ENCODE data around the gene MRPS12.

The MRPS12 gene

DNA sequence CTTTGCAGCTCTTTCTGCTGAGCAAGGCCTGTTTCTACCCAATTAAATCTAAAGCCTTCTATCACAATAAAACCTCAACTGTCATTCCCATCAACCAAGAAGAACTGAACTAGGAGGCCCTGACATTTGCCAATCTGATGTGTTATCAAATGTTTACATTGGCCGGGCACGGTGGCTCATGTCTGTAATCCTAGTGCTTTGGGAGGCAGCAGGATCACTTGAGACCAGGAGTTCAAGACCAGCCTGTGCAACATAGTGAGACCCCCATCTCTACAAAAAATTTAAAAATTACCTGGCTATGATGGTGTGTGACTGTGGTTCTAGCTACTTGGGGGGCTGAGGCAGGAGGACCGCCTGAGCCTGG lies 47.6 kb downstream of the MRPS12 start (continued):
- no peak for TF ChIP-seq ZNF274 (IDR thresholded peaks at IDR 0.05; ENCODE audit: low read length)
- TF ChIP-seq ZNF274 (tag by site-specific recombination; IDR thresholded peaks at IDR 0.05; ENCODE audit: borderline replicate concordance), result no peak
- TF ChIP-seq SCRT1 (tag by site-specific recombination; IDR thresholded peaks at IDR 0.05; ENCODE audit: borderline replicate concordance), result no peak
- TF ChIP-seq ZNF112 (tag by site-specific recombination; IDR thresholded peaks at IDR 0.05), result no peak
- peak; percentile 35 for TF ChIP-seq ZNF580 (tag by site-specific recombination; IDR thresholded peaks at IDR 0.05)
- no peak for TF ChIP-seq ZIC2 (tag by site-specific recombination; IDR thresholded peaks at IDR 0.05)
- no peak for TF ChIP-seq ZSCAN16 (tag by site-specific recombination; IDR thresholded peaks at IDR 0.05)
- no peak for TF ChIP-seq ZNF777 (tag by site-specific recombination; IDR thresholded peaks at IDR 0.05; ENCODE audit: borderline replicate concordance)
- no peak for TF ChIP-seq MEIS1 (CRISPR knock-in tag; IDR thresholded peaks at IDR 0.05; ENCODE audit: borderline replicate concordance)
- no peak for TF ChIP-seq ZNF521 (tag by site-specific recombination; IDR thresholded peaks at IDR 0.05)
- no peak for TF ChIP-seq ZFP41 (tag by site-specific recombination; IDR thresholded peaks at IDR 0.05; ENCODE audit: borderline replicate concordance)
- TF ChIP-seq ZNF292 (tag by site-specific recombination; IDR thresholded peaks at IDR 0.05; ENCODE audit: borderline replicate concordance, low read depth), result no peak
- TF ChIP-seq, protein P1, sequence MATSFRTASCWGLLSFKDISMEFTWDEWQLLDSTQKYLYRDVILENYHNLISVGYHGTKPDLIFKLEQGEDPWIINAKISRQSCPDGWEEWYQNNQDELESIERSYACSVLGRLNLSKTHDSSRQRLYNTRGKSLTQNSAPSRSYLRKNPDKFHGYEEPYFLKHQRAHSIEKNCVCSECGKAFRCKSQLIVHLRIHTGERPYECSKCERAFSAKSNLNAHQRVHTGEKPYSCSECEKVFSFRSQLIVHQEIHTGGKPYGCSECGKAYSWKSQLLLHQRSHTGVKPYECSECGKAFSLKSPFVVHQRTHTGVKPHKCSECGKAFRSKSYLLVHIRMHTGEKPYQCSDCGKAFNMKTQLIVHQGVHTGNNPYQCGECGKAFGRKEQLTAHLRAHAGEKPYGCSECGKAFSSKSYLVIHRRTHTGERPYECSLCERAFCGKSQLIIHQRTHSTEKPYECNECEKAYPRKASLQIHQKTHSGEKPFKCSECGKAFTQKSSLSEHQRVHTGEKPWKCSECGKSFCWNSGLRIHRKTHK (tag by site-specific recombination; IDR thresholded peaks at IDR 0.05), result no peak
- no peak for TF ChIP-seq ZNF513 (tag by site-specific recombination; IDR thresholded peaks at IDR 0.05)
- TF ChIP-seq ZNF664 (tag by site-specific recombination; IDR thresholded peaks at IDR 0.05), result peak; percentile 89
- no peak for TF ChIP-seq ZNF530 (tag by site-specific recombination; IDR thresholded peaks at IDR 0.05; ENCODE audit: low read depth)
- no peak for TF ChIP-seq BCL11A (tag by site-specific recombination; IDR thresholded peaks at IDR 0.05; ENCODE audit: low read depth)
- 0 out of 2 replicates have a peak, but pooled peaks have one; percentile 28 for TF ChIP-seq ZNF692 (tag by site-specific recombination; IDR thresholded peaks at IDR 0.05)
- no peak for TF ChIP-seq ZNF37A (tag by site-specific recombination; IDR thresholded peaks at IDR 0.05)
- no peak for TF ChIP-seq ZNF18 (tag by site-specific recombination; IDR thresholded peaks at IDR 0.05)
- TF ChIP-seq PRDM4 (tag by site-specific recombination; IDR thresholded peaks at IDR 0.05), result 0 out of 2 replicates have a peak, but pooled peaks have one; percentile 6

Measured in HEK293 (cell line).